Measurements from ENCODE around the gene PATJ. TPM values are rescaled to one million over a fixed set of nuclear protein-coding genes. Genes with fewer than 3 reads are reported as not detected.

Gene PATJ
- total RNA-seq, 4 donors from 2014 or later, result 54.9 to 187 (median 62.1) TPM

- WGBS, result 96% methylated on average over 8 of the region's 8 CpGs
- no peaks in the 10 kb centered on the region for H3K27me3 ChIP-seq
- H3K9me3 ChIP-seq, result no peaks in the 10 kb centered on the region
- TF ChIP-seq CTCF (IDR thresholded peaks at IDR 0.05) (no peak), POLR2AphosphoS5 (IDR thresholded peaks at IDR 0.05) (no peak), EP300 (IDR thresholded peaks at IDR 0.05) (no peak)
- H3K4me1 ChIP-seq, result no peaks in the 10 kb centered on the region
- H3K36me3 ChIP-seq, result no peaks in the 10 kb centered on the region
- H3K4me3 ChIP-seq, result no peak overlapping the region
- peak in 1 of 2 donors; percentile 66 for DNase-seq (ENCODE audit: low spot score in 2 of 2)
- H3K27ac ChIP-seq, result no peak overlapping the region
Measured at GRCh38 chr1:62188111-62188510, 445.8 kb downstream of the PATJ start.

- TF ChIP-seq POLR2A (IDR thresholded peaks at IDR 0.05) (no peak), CTCF (IDR thresholded peaks at IDR 0.05) (no peak), EP300 (IDR thresholded peaks at IDR 0.05) (no peak), POLR2AphosphoS5 (IDR thresholded peaks at IDR 0.05) (no peak)
- Histone ChIP-seq H3K27ac (no peak within 1 kb of the TSS), H3K9me3 (no peaks in the 10 kb centered on the region), H3K36me3 (no peaks in the 10 kb centered on the region), H3K27me3 (peaks cover 37% of the 10 kb centered on the region), H3K4me3 (peak within 1 kb of the TSS; percentile 31), H3K4me1 (peaks cover 7% of the 10 kb centered on the region)
- peak in 1 of 2 donors; percentile 63 for DNase-seq (ENCODE audit: low spot score in 2 of 2)
- WGBS, result 18% methylated on average over 32 of the region's 55 CpGs
Measured at GRCh38 chr1:62194651-62195544, 452.6 kb downstream of the PATJ start, which contains the start of gene L1TD1. L1TD1 (plus strand) TSS chr1:62194849; CDS start chr1:62206629, 11,780 bp downstream.

- 87% methylated on average over 17 of the region's 17 CpGs for WGBS
Measured at GRCh38 chr1:62196086-62196690, 453.9 kb downstream of the PATJ start.

GRCh38 chr1:62198069-62198780 is 455.9 kb downstream of the PATJ start:
- WGBS, result 55% methylated on average over 14 of the region's 14 CpGs
- Histone ChIP-seq H3K4me1 (peaks cover 7% of the 10 kb centered on the region), H3K4me3 (no peak overlapping the region), H3K27me3 (peaks cover 37% of the 10 kb centered on the region), H3K9me3 (no peaks in the 10 kb centered on the region), H3K27ac (no peak overlapping the region), H3K36me3 (no peaks in the 10 kb centered on the region)
- TF ChIP-seq POLR2A (IDR thresholded peaks at IDR 0.05) (no peak), POLR2AphosphoS5 (IDR thresholded peaks at IDR 0.05) (no peak), EP300 (IDR thresholded peaks at IDR 0.05) (no peak), CTCF (IDR thresholded peaks at IDR 0.05) (no peak)
- DNase-seq (ENCODE audit: low spot score in 2 of 2), result peak in 1 of 2 donors; percentile 29

More at GRCh38 chr1:62196086-62196690, 453.9 kb downstream of the PATJ start:
- DNase-seq (ENCODE audit: low spot score in 2 of 2), result peak in 1 of 2 donors; percentile 18
- TF ChIP-seq CTCF (IDR thresholded peaks at IDR 0.05), result no peak
- no peak for TF ChIP-seq POLR2AphosphoS5 (IDR thresholded peaks at IDR 0.05)
- TF ChIP-seq EP300 (IDR thresholded peaks at IDR 0.05), result no peak
- no peak for TF ChIP-seq POLR2A (IDR thresholded peaks at IDR 0.05)
- H3K36me3 ChIP-seq, result no peaks in the 10 kb centered on the region
- H3K27ac ChIP-seq, result no peak overlapping the region
- H3K9me3 ChIP-seq, result no peaks in the 10 kb centered on the region
- H3K4me1 ChIP-seq, result peaks cover 7% of the 10 kb centered on the region
- peaks cover 37% of the 10 kb centered on the region for H3K27me3 ChIP-seq
- no peak overlapping the region for H3K4me3 ChIP-seq
